PC-3 (cell line): Measurements from ENCODE around the gene HEXD. TPM values are rescaled to one million over a fixed set of nuclear protein-coding genes. Genes with fewer than 3 reads are reported as not detected.

Source experiments
- ATAC-seq: fragments of 200-7000 bp; cut with Tn5 transposase; 2 replicates; pipeline ENCODE4 v1.9.1; 2020; ENCODE audit warnings: mild to moderate bottlenecking, moderate library complexity
- BruUV-seq: library from RNA; stranded (reverse); fragments of 400-500 nt; replicated peaks from 2 replicates; lab custom pipeline; 2021; lab: Mats Ljungman, UMichigan
- CTCF ChIA-PET: fragments of 300-600 bp; sonication (Branson Sonifier 250); formaldehyde crosslinking; loops from one replicate; lab custom pipeline; 2022; ENCODE audit warnings: antibody characterized with exemption; lab: Charles Lee
- POLR2A ChIA-PET: fragments of 300-600 bp; sonication (Branson Sonifier 250); formaldehyde crosslinking; loops from one replicate; lab custom pipeline; 2022; ENCODE audit warnings: antibody characterized with exemption; ENCODE audit not compliant: unreplicated experiment; lab: Charles Lee
- DNase-seq: peaks from one replicate; pipeline ENCODE4 v3.0.0-alpha.2; 2015
- H2AFZ ChIP-seq: fragments of 300-600 bp; sonication (generic); 2 replicates; pipeline ENCODE4 v1.6.0; 2016; ENCODE audit warnings: antibody characterized with exemption, low read length
- H3F3A ChIP-seq: fragments of 300-600 bp; sonication (generic); one replicate; pipeline ENCODE4 v1.6.0; 2017; ENCODE audit warnings: antibody characterized with exemption, low read length, control low read depth, mild to moderate bottlenecking; ENCODE audit not compliant: unreplicated experiment
- H3K27ac ChIP-seq: fragments of 300-600 bp; sonication (generic); 2 replicates; pipeline ENCODE4 v1.5.1; 2016; ENCODE audit warnings: mild to moderate bottlenecking, low read length
- H3K27me3 ChIP-seq: fragments of 300-600 bp; sonication (generic); 2 replicates; pipeline ENCODE4 v1.6.1; 2016; ENCODE audit warnings: low read length, mixed read lengths
- H3K36me3 ChIP-seq: fragments of 300-600 bp; sonication (generic); 2 replicates; pipeline ENCODE4 v1.6.1; 2016; ENCODE audit warnings: low read depth, mixed run types, low read length, mixed read lengths
- H3K4me1 ChIP-seq: fragments of 300-600 bp; sonication (generic); 2 replicates; pipeline ENCODE4 v1.5.1; 2016; ENCODE audit warnings: low read length; ENCODE audit not compliant: insufficient read depth
- H3K4me2 ChIP-seq: fragments of 300-600 bp; sonication (generic); 2 replicates; pipeline ENCODE4 v1.6.0; 2016; ENCODE audit warnings: low read length
- H3K4me3 ChIP-seq: fragments of 300-600 bp; sonication (generic); 2 replicates; pipeline ENCODE4 v1.5.1; 2016; ENCODE audit warnings: mild to moderate bottlenecking, low read length, mixed read lengths
- H3K79me2 ChIP-seq: fragments of 300-600 bp; sonication (generic); 2 replicates; pipeline ENCODE4 v1.6.1; 2017; ENCODE audit warnings: low read length, mixed read lengths
- H3K9ac ChIP-seq: fragments of 300-600 bp; sonication (generic); 2 replicates; pipeline ENCODE4 v1.6.0; 2016; ENCODE audit warnings: mild to moderate bottlenecking, low read length
- H3K9me2 ChIP-seq: fragments of 300-600 bp; sonication (generic); replicated peaks from 2 replicates; pipeline ENCODE4 v1.6.1; 2016; ENCODE audit warnings: mixed run types, low read length, mixed read lengths
- H3K9me3 ChIP-seq: fragments of 300-600 bp; sonication (generic); 2 replicates; pipeline ENCODE4 v1.6.1; 2016; ENCODE audit warnings: low read length, mixed read lengths
- H4K20me1 ChIP-seq: fragments of 300-600 bp; sonication (generic); 2 replicates; pipeline ENCODE4 v1.6.1; 2016; ENCODE audit warnings: low read length, mixed read lengths
- CTCF ChIP-seq: fragments of 300-600 bp; sonication (generic); conservative IDR thresholded peaks from 2 replicates; pipeline ENCODE4 v1.5.1; 2017; ENCODE audit warnings: antibody characterized with exemption, low read depth, mild to moderate bottlenecking, low read length
- EZH2 ChIP-seq: fragments of 300-600 bp; sonication (generic); IDR thresholded peaks from one replicate; pipeline ENCODE4 v1.6.1; 2017; ENCODE audit warnings: antibody characterized with exemption, mild to moderate bottlenecking, low read length; ENCODE audit not compliant: unreplicated experiment
- EZH2phosphoT487 ChIP-seq: fragments of 300-600 bp; sonication (generic); IDR thresholded peaks from 2 replicates; pipeline ENCODE4 v1.6.1; 2018; ENCODE audit warnings: mild to moderate bottlenecking, antibody characterized with exemption, low read length, borderline replicate concordance
- intact Hi-C: fragments of 100-400 bp; cut with micrococcal nuclease; formaldehyde crosslinking; loops from 2 replicates; pipeline ENCODE4 v1.9.0; 2023
- total RNA-seq: library from RNA; depleted of rRNA; stranded (reverse); fragments of >200 nt; gene quantifications from 2 replicates; pipeline ENCODE4 v1.2.3, GENCODE V29; 2014

Gene HEXD
- total RNA-seq, 1 experiment from 2014 or later: 12.7 TPM

- intact Hi-C loops: no loop called here
- no peaks in the 10 kb centered on the region for H3K36me3 ChIP-seq
- BruUV-seq: no TSS peak
- H3K9me3 ChIP-seq: no peaks in the 10 kb centered on the region
- no peaks in the 10 kb centered on the region for H3K79me2 ChIP-seq
- no peak for ATAC-seq
- CTCF ChIA-PET: no interaction called here
- H3K9ac ChIP-seq: no peak overlapping the region
- no peak overlapping the region for H3K4me2 ChIP-seq
- POLR2A ChIA-PET: no interaction called here
- no peak overlapping the region for H3K4me3 ChIP-seq
- no peaks in the 10 kb centered on the region for H3K9me2 ChIP-seq
- TF ChIP-seq CTCF: no peak
- no peak for TF ChIP-seq EZH2phosphoT487
- TF ChIP-seq EZH2: no peak
- H3K4me1 ChIP-seq: peaks cover 14% of the 10 kb centered on the region
- no peak overlapping the region for H2AFZ ChIP-seq
- H3K27ac ChIP-seq: no peak overlapping the region
- H4K20me1 ChIP-seq: no peaks in the 10 kb centered on the region
- no peak for DNase-seq
- no peaks in the 10 kb centered on the region for H3K27me3 ChIP-seq
- H3F3A ChIP-seq: no peaks in the 10 kb centered on the region
These were observed 35.3 kb upstream of the HEXD start for GRCh38 chr17:82382933-82383255.

DNA sequence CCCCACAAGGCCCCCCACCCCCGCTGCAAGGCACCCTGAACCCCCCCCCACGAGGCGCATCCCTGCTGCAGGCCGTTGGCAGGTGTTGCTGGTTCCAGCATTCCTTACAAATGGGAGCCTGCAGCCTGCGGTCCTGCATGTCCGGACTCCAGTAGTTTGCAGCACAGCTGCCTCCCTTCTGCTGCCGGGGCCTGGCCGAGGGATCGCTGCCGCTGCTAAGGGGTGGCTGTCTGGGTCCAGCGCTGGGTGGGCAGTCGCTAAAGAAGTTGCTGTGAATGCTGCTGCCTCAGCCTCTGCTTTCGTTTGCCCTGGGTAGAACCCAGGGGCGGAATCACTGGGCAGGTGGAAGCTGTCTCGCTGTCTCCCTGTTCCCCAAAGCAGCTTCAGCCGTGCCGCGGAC lies 34.7 kb upstream of the HEXD start:
- H4K20me1 ChIP-seq: no peaks in the 10 kb centered on the region
- no peaks in the 10 kb centered on the region for H3K36me3 ChIP-seq
- H3K4me1 ChIP-seq: peaks cover 16% of the 10 kb centered on the region
- CTCF ChIA-PET: no interaction called here
- no peak overlapping the region for H3K4me2 ChIP-seq
- H3K9ac ChIP-seq: no peak overlapping the region
- no peak overlapping the region for H3K4me3 ChIP-seq
- DNase-seq: no peak
- no peak overlapping the region for H3K27ac ChIP-seq
- intact Hi-C loops: no loop called here
- BruUV-seq: no TSS peak
- H3K79me2 ChIP-seq: no peaks in the 10 kb centered on the region
- ATAC-seq: no peak
- no peaks in the 10 kb centered on the region for H3K9me2 ChIP-seq
- no peaks in the 10 kb centered on the region for H3K27me3 ChIP-seq
- H3F3A ChIP-seq: no peaks in the 10 kb centered on the region
- POLR2A ChIA-PET: no interaction called here
- H3K9me3 ChIP-seq: no peaks in the 10 kb centered on the region
- no peak for TF ChIP-seq EZH2
- TF ChIP-seq CTCF: no peak
- no peak for TF ChIP-seq EZH2phosphoT487
- H2AFZ ChIP-seq: no peak overlapping the region

DNA sequence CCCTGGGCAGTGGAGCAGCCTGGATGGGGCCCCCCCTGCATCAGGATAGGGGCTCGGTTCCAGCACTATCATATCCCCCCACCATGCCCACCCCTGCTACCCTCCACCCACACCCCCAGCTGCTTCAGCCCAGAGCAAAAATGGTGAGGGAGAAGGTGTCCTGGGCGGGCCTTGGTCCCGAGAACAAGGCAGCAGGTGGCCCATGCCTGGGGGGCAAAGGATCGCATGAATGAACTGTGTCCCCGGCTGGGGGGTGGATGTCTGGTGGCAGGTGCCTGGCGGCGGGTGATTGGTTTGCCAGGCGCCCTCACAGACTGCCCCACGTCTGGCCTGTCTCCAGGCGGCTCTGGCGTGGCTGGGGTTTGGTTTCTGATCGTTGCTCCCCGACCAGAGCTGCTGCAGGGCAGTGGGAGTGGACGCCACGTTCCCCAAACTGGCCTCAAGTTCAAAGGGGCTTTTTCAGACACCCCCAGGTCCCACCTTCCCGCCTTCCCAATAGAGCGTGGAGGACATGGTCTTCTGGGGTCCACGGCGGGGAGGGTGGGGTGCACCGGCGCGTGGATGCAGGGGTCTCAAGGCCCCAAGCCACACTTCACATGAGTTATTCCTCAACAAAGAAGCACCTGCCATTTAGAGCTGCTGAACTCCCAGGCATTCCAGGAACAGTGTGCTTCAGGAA lies 34.0 kb upstream of the HEXD start:
- Histone ChIP-seq H3K27me3 (no peaks in the 10 kb centered on the region), H2AFZ (peak overlapping the region; percentile 78; the same call in 1 of the 2 replicates), H3K9ac (no peak overlapping the region), H3K9me2 (no peaks in the 10 kb centered on the region), H3F3A (no peaks in the 10 kb centered on the region), H4K20me1 (no peaks in the 10 kb centered on the region), H3K79me2 (no peaks in the 10 kb centered on the region), H3K4me1 (peaks cover 17% of the 10 kb centered on the region), H3K4me3 (peak overlapping the region; percentile 55; the same call in 1 of the 2 replicates), H3K9me3 (no peaks in the 10 kb centered on the region), H3K4me2 (peak overlapping the region; percentile 85), H3K36me3 (no peaks in the 10 kb centered on the region), H3K27ac (no peak overlapping the region)
- ATAC-seq (no peak), DNase-seq (no peak)
- intact Hi-C loops: no loop called here
- TF ChIP-seq EZH2phosphoT487: no peak
- no peak for TF ChIP-seq EZH2
- TF ChIP-seq CTCF: no peak
- no TSS peak for BruUV-seq
- ChIA-PET POLR2A (interaction anchor here (0.6 kb wide), 1 partner anchor 135 kb away, joined by 3 read pairs; the partner anchor contains the start of gene FOXK2), CTCF (no interaction called here)
